H9 (cell line): ENCODE data around the gene ACBD6. TPM values are rescaled to one million over a fixed set of nuclear protein-coding genes. Genes with fewer than 3 reads are reported as not detected.

Source experiments
- DNase-seq: peaks from one replicate; pipeline ENCODE4 v3.0.0-alpha.2; 2017
- H2AFZ ChIP-seq: one replicate; pipeline ENCODE4 v1.6.1; 2013; ENCODE audit warnings: mild to moderate bottlenecking, low read length, control low read depth, moderate library complexity
- H2AK5ac ChIP-seq: 2 replicates; pipeline ENCODE4 v1.6.1; 2013; ENCODE audit warnings: low read length, control low read depth, mixed read lengths; ENCODE audit not compliant: insufficient read length
- H2BK120ac ChIP-seq: one replicate; pipeline ENCODE4 v1.6.1; 2013; ENCODE audit warnings: low read depth, mild to moderate bottlenecking, low read length, control low read depth, inconsistent platforms; ENCODE audit not compliant: poor library complexity, severe bottlenecking
- H2BK12ac ChIP-seq: 2 replicates; pipeline ENCODE4 v1.6.1; 2013; ENCODE audit warnings: low read length, control low read depth, mixed read lengths, low read depth; ENCODE audit not compliant: insufficient read length
- H2BK15ac ChIP-seq: 2 replicates; pipeline ENCODE4 v1.6.1; 2013; ENCODE audit warnings: low read depth, low read length, control low read depth
- H2BK20ac ChIP-seq: one replicate; pipeline ENCODE4 v1.6.1; 2013; ENCODE audit warnings: low read depth, mild to moderate bottlenecking, low read length, control low read depth, inconsistent platforms; ENCODE audit not compliant: poor library complexity, severe bottlenecking
- H2BK5ac ChIP-seq: 2 replicates; pipeline ENCODE4 v1.6.1; 2013; ENCODE audit warnings: low read length, control low read depth, mixed read lengths; ENCODE audit not compliant: insufficient read length
- H3K14ac ChIP-seq: 2 replicates; pipeline ENCODE4 v1.6.1; 2013; ENCODE audit warnings: low read length, control low read depth; ENCODE audit not compliant: insufficient read depth
- H3K18ac ChIP-seq: 2 replicates; pipeline ENCODE4 v1.6.1; 2013; ENCODE audit warnings: low read depth, mild to moderate bottlenecking, mixed read lengths, low read length, control low read depth; ENCODE audit not compliant: insufficient read length
- H3K23ac ChIP-seq: 2 replicates; pipeline ENCODE4 v1.6.1; 2013; ENCODE audit warnings: low read length, control low read depth, mixed read lengths, low read depth; ENCODE audit not compliant: insufficient read length
- H3K23me2 ChIP-seq: 2 replicates; pipeline ENCODE4 v1.6.1; 2013; ENCODE audit warnings: low read depth, mild to moderate bottlenecking, mixed read lengths, low read length, control low read depth; ENCODE audit not compliant: insufficient read length, poor library complexity, severe bottlenecking
- H3K27ac ChIP-seq: 2 replicates; pipeline ENCODE4 v1.5.1; 2013; ENCODE audit warnings: low read length, control low read depth, mixed read lengths, low read depth; ENCODE audit not compliant: insufficient read length
- H3K27me3 ChIP-seq: 2 replicates; pipeline ENCODE4 v1.6.1; 2013; ENCODE audit warnings: low read length, control low read depth, inconsistent platforms; ENCODE audit not compliant: insufficient read depth
- H3K4ac ChIP-seq: 2 replicates; pipeline ENCODE4 v1.6.1; 2013; ENCODE audit warnings: low read depth, mild to moderate bottlenecking, control low read depth, inconsistent platforms, low read length, moderate library complexity
- H3K4me1 ChIP-seq: 2 replicates; pipeline ENCODE4 v1.6.1; 2013; ENCODE audit warnings: low read length, control low read depth, inconsistent platforms; ENCODE audit not compliant: insufficient read depth
- H3K4me2 ChIP-seq: 2 replicates; pipeline ENCODE4 v1.6.1; 2013; ENCODE audit warnings: low read length, control low read depth, mixed read lengths; ENCODE audit not compliant: insufficient read length, insufficient read depth
- H3K56ac ChIP-seq: 2 replicates; pipeline ENCODE4 v1.6.1; 2013; ENCODE audit warnings: low read depth, mild to moderate bottlenecking, mixed read lengths, low read length, control low read depth; ENCODE audit not compliant: insufficient read length
- H3K79me1 ChIP-seq: 2 replicates; pipeline ENCODE4 v1.6.1; 2013; ENCODE audit warnings: low read depth, mild to moderate bottlenecking, moderate library complexity, low read length, control low read depth, inconsistent platforms; ENCODE audit not compliant: insufficient read depth, poor library complexity, severe bottlenecking
- H3K79me2 ChIP-seq: 2 replicates; pipeline ENCODE4 v1.6.1; 2013; ENCODE audit warnings: low read length, control low read depth, inconsistent platforms; ENCODE audit not compliant: insufficient read depth
- H3K9ac ChIP-seq: 2 replicates; pipeline ENCODE4 v1.6.1; 2013; ENCODE audit warnings: low read length, control low read depth, mixed read lengths; ENCODE audit not compliant: insufficient read length; ENCODE audit errors: extremely low read depth
- H3K9me3 ChIP-seq: one replicate; pipeline ENCODE4 v1.6.1; 2013; ENCODE audit warnings: low read depth, low read length, inconsistent platforms; ENCODE audit not compliant: control insufficient read depth
- H3T11ph ChIP-seq: one replicate; pipeline ENCODE4 v1.6.1; 2013; ENCODE audit warnings: mild to moderate bottlenecking, low read length, control low read depth, inconsistent platforms
- H4K20me1 ChIP-seq: one replicate; pipeline ENCODE4 v1.6.1; 2013; ENCODE audit not compliant: control insufficient read depth, insufficient read length, insufficient read depth
- H4K5ac ChIP-seq: 2 replicates; pipeline ENCODE4 v1.6.1; 2013; ENCODE audit warnings: low read depth, mild to moderate bottlenecking, mixed read lengths, low read length, control low read depth; ENCODE audit not compliant: insufficient read length
- H4K8ac ChIP-seq: replicated peaks from 2 replicates; pipeline ENCODE4 v1.6.1; 2013; ENCODE audit warnings: low read length, control low read depth, mixed read lengths, low read depth; ENCODE audit not compliant: insufficient read length
- H4K91ac ChIP-seq: 2 replicates; pipeline ENCODE4 v1.6.1; 2013; ENCODE audit warnings: low read depth, mild to moderate bottlenecking, moderate library complexity, mixed read lengths, low read length, control low read depth; ENCODE audit not compliant: insufficient read length
- H3K27ac Mint-ChIP-seq, 3 experiments: 2 replicates in 2 of 3; 3 replicates in 1 of 3; pipeline ENCODE4 v1.8.0; 2020 to 2021; ENCODE audit warnings: mixed read lengths in 3 of 3, mild to moderate bottlenecking in 1 of 3, moderate library complexity in 1 of 3
- H3K27me3 Mint-ChIP-seq: 2 replicates; pipeline ENCODE4 v1.8.0; 2021; ENCODE audit warnings: low read depth, mild to moderate bottlenecking, moderate library complexity, mixed read lengths
- H3K36me3 Mint-ChIP-seq, 3 experiments: 2 replicates in 2 of 3; 3 replicates in 1 of 3; pipeline ENCODE4 v1.8.0; 2020 to 2021; ENCODE audit warnings: low read depth in 3 of 3, mixed read lengths in 3 of 3; ENCODE audit not compliant: insufficient read depth in 1 of 3
- H3K4me1 Mint-ChIP-seq, 2 experiments: 2 replicates each; pipeline ENCODE4 v1.8.0; 2020; ENCODE audit warnings: mixed read lengths in 2 of 2
- H3K4me3 Mint-ChIP-seq, 2 experiments: 2 replicates in 1 of 2; 3 replicates in 1 of 2; pipeline ENCODE4 v1.8.0; 2020 to 2021; ENCODE audit warnings: mild to moderate bottlenecking in 2 of 2, mixed read lengths in 2 of 2, moderate library complexity in 1 of 2
- H3K9me3 Mint-ChIP-seq, 2 experiments: 2 replicates in 1 of 2; 3 replicates in 1 of 2; pipeline ENCODE4 v1.8.0; 2020; ENCODE audit warnings: mild to moderate bottlenecking in 2 of 2, mixed read lengths in 2 of 2, moderate library complexity in 1 of 2
- WGBS: extraction: QIAGEN DNeasy Blood & Tissue Kit; methylation state at CpG from one replicate; pipeline ENCODE4 v1.1.7; 2013; ENCODE audit warnings: missing lambda C conversion rate, low lambda C conversion rate, mixed read lengths; ENCODE audit not compliant: insufficient read length; ENCODE audit errors: extremely low coverage; 5-methylcytosine and 5-hydroxymethylcytosine counted together
- total RNA-seq: library from RNA; stranded (reverse); gene quantifications from 2 replicates; pipeline ENCODE4 v1.2.1, GENCODE V29; 2021
- TF ChIP-seq, protein P1 (sequence below): fragments of 200-600 bp; sonication (generic); conservative IDR thresholded peaks from 3 replicates; pipeline ENCODE4 v1.8.0; 2021; ENCODE audit warnings: antibody characterized with exemption, mild to moderate bottlenecking

ACBD6 gene
- total RNA-seq, 1 experiment from 2014 or later, result 51.4 TPM

DNA sequence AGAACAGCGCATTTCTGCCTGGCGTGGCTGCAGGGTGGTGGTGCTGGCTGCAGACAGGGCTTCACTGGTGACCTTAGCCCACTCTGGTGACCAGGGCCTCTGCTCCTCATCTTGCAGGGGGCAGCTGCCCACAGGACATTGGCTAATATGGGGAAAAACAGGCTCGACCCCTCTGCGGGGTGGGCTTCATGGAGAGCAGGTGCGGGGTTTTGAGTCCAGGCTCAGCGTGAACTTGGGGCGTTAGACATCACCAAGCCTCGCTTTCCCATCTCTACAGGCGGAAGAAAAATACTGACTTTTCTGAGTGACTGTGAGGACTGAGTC is 247.9 kb downstream of the ACBD6 start:
- Histone ChIP-seq H2AK5ac (no peak overlapping the region), H2AFZ (no peak overlapping the region), H2BK15ac (no peak overlapping the region), H3K18ac (no peak overlapping the region), H3K79me1 (no peaks in the 10 kb centered on the region), H4K8ac (no peak overlapping the region), H3K4me2 (no peak overlapping the region), H2BK20ac (no peak overlapping the region), H4K5ac (no peak overlapping the region), H3K4me1 (peaks cover 5% of the 10 kb centered on the region; the same call in 1 of the 2 replicates), H3K79me2 (no peaks in the 10 kb centered on the region), H2BK12ac (no peak overlapping the region), H3K4ac (no peak overlapping the region), H3K14ac (no peak overlapping the region), H3K23ac (no peak overlapping the region), H2BK120ac (no peak overlapping the region), H3T11ph (no peak overlapping the region), H3K56ac (no peak overlapping the region), H4K20me1 (no peaks in the 10 kb centered on the region), H3K23me2 (no peaks in the 10 kb centered on the region), H3K27me3 (no peaks in the 10 kb centered on the region), H4K91ac (no peak overlapping the region), H3K9me3 (no peaks in the 10 kb centered on the region), H2BK5ac (no peak overlapping the region), H3K9ac (no peak overlapping the region), H3K27ac (no peak overlapping the region)
- no peaks in the 10 kb centered on the region for H3K9me3 Mint-ChIP-seq
- no peak overlapping the region for H3K4me3 Mint-ChIP-seq
- H3K27me3 Mint-ChIP-seq, result peaks cover 3% of the 10 kb centered on the region
- no CpG with 5 or more reads among the region's 9 CpGs for WGBS
- peak overlapping the region in 1 of 3 experiments; percentile 59; a peak in 3 of 7 replicates for H3K27ac Mint-ChIP-seq
- H3K36me3 Mint-ChIP-seq, result peaks cover 0 to 1% (median 0%) of the 10 kb centered on the region in 3 experiments; a peak in 1 of 7 replicates
- TF ChIP-seq, protein P1, sequence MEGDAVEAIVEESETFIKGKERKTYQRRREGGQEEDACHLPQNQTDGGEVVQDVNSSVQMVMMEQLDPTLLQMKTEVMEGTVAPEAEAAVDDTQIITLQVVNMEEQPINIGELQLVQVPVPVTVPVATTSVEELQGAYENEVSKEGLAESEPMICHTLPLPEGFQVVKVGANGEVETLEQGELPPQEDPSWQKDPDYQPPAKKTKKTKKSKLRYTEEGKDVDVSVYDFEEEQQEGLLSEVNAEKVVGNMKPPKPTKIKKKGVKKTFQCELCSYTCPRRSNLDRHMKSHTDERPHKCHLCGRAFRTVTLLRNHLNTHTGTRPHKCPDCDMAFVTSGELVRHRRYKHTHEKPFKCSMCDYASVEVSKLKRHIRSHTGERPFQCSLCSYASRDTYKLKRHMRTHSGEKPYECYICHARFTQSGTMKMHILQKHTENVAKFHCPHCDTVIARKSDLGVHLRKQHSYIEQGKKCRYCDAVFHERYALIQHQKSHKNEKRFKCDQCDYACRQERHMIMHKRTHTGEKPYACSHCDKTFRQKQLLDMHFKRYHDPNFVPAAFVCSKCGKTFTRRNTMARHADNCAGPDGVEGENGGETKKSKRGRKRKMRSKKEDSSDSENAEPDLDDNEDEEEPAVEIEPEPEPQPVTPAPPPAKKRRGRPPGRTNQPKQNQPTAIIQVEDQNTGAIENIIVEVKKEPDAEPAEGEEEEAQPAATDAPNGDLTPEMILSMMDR, result no peak
- DNase-seq, result no peak
- H3K4me1 Mint-ChIP-seq, result peaks cover 29 to 48% of the 10 kb centered on the region in 2 experiments
